GM19468 (cell line): Measurements from ENCODE around the gene WDR62.

Experiments used
- ATAC-seq: cut with Tn5 transposase; IDR thresholded peaks from one replicate; pipeline ENCODE4 v1.9.1; 2021; ENCODE audit warnings: mild to moderate bottlenecking, moderate library complexity, moderate number of reproducible peaks; ENCODE audit not compliant: unreplicated experiment; ENCODE audit errors: extremely low read depth

Gene WDR62

DNA sequence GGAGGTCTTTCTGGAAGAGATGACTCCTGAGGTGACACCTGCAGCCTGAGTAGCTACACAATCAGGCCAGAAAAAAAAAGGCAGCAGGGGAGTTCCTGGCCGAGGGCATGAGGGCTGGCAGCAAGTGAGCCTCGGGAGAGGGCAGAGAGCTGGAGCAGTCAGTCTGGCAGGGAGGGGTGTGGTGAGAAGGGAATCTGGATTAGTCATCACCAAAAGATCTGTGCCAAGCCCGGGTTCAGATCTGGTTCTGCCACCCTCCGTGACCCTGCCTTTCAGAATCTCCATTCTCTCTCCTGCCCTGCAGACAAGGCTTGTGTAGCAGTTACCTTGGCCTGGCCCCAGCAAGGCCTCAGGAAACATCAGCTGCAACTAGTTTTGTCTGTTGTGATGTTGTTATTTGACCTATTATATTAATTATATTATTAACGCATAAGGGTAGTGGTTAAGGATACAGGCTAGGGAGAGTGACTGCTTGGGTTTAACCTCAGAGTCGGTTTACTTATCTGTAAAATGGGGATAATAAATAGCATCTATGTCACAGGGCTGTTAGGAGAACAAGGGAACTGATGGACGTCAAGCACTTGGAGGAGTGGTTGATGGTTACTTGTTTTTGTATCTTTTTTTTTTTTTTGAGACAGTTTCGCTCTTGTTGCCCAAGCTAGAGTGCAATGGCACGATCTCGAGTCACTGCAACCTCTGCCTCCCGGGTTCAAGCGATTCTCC is 82.4 kb downstream of the WDR62 start:
- ATAC-seq = no peak

DNA sequence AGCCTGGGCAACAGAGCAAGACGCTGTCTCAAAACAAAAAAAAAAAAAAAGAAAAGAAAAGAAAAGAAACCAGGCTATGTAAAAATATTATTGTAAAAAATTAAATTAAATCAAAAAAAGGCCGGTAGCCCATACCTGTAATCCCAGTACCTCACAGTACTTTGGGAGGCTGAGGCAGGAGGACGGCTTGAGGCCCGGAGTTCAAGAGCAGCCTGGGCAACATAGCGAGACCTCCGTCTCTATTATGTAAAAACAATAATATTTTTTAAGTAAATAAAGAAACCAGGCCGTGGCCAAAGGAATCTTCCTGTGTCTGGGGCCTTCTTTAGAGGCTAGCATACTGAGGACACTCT is 84.4 kb downstream of the WDR62 start:
- no peak for ATAC-seq

- peak; percentile 73 for ATAC-seq
Observed at GRCh38 chr19:36139473-36140303, 85.0 kb downstream of the WDR62 start, which contains the start of gene CAPNS1. TSS of gene CAPNS1 (plus strand) at chr19:36140066. CDS start at chr19:36141012, 946 bp downstream.

DNA sequence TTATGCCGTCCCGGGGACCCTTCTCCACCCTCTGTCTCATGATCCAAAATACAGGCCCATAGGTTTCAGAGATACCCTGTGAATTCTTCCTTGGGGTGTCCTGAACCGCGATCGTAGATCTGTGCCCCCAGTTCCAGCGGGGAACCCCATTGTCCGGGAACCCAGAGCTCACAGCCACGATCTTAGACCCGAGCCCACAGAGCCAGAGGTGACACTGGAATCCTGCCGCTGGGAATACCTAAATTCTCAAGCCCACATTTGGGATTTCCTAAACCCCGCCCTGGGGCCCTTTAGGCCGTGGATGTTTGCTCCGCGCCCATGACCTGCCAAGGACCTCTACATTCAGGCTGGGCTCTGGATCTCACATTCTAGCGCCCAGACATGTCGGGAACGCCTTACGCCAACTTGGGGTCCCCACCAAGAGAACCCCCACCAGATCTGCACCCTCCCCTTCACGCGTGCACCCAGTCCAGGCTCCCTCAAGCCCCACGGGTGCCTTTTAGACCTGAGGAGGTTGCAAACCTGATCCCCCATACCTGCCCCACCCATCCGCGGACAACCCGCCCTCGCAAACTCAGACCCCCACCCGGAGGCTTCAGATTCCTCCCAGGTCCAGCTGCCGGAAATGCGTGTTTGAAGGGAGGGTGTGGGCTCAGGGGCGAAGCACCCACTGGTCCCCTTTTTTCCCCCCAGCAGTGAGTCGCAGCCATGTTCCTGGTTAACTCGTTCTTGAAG is 85.8 kb downstream of the WDR62 start:
- ATAC-seq = no peak

- ATAC-seq = no peak
Observed at GRCh38 chr19:36141039-36141927, 86.6 kb downstream of the WDR62 start.

GRCh38 chr19:36142046-36142445 is 87.3 kb downstream of the WDR62 start:
- no peak for ATAC-seq

DNA sequence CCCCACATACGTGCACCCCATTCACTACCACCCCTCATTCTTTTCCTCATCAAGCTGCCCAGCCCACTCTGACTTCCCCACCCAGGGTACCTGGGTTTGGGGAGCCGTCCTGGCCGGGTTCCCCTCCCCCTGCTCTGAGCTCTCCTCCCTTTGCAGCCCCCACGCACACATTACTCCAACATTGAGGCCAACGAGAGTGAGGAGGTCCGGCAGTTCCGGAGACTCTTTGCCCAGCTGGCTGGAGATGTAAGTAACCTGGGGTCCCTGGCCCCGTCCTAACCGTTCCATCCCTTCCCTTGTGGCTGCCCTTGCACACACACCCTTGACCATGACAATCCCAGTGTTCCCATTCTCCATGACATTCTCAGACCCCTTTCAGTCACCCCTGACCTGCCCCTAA is 87.8 kb downstream of the WDR62 start:
- ATAC-seq = no peak

DNA sequence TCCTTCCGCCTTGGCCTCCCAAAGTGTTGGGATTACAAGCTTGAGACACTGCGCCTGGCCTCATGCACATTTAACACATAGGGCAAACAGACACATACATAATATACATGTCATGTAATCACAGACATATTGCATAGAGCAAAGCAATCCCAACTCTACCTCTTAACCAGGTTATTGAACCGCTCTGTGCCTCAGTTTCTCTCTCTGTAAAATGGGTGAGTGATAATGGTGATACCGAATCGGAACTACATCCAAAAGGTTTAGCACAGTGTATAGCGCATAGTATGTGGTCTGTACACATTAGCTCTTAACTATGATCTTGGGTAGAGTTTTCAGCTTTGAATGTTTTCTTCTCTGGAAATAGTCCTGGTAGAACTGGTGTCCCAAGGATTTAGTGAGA is 89.9 kb downstream of the WDR62 start:
- no peak for ATAC-seq

DNA sequence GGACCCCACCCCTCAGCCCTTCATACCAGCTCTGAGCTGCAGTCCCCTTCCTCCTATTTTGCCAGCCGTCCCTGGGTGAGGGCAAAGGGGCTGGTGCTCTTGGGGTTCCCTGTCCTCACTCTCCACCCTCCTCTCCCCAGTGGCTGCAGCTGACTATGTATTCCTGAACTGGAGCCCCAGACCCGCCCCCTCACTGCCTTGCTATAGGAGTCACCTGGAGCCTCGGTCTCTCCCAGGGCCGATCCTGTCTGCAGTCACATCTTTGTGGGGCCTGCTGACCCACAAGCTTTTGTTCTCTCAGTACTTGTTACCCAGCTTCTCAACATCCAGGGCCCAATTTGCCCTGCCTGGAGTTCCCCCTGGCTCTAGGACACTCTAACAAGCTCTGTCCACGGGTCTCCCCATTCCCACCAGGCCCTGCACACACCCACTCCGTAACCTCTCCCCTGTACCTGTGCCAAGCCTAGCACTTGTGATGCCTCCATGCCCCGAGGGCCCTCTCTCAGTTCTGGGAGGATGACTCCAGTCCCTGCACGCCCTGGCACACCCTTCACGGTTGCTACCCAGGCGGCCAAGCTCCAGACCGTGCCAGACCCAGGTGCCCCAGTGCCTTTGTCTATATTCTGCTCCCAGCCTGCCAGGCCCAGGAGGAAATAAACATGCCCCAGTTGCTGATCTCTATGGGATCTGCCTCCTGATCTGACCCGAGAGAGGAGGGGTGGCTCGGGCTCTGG is 95.1 kb downstream of the WDR62 start:
- ATAC-seq = no peak

DNA sequence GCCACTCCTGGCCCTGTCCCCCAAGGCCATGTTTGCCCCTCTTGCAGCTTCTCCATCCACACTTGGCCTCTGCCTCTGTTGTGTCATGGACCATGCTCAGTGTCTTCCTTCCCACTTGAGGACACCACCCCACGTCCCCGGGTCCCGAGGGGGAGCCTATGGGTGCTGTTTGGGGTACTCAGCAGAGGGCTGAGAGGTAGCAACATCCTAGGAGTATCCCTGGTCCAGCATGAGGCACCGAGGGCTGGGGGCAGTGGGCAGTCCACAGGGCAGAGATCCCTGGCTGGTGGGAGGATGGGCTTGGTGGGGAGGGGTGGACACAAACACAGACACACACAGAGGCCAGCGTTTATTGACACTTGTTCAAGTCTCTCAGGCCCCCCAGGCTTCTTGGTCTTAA is 95.9 kb downstream of the WDR62 start:
- no peak for ATAC-seq

DNA sequence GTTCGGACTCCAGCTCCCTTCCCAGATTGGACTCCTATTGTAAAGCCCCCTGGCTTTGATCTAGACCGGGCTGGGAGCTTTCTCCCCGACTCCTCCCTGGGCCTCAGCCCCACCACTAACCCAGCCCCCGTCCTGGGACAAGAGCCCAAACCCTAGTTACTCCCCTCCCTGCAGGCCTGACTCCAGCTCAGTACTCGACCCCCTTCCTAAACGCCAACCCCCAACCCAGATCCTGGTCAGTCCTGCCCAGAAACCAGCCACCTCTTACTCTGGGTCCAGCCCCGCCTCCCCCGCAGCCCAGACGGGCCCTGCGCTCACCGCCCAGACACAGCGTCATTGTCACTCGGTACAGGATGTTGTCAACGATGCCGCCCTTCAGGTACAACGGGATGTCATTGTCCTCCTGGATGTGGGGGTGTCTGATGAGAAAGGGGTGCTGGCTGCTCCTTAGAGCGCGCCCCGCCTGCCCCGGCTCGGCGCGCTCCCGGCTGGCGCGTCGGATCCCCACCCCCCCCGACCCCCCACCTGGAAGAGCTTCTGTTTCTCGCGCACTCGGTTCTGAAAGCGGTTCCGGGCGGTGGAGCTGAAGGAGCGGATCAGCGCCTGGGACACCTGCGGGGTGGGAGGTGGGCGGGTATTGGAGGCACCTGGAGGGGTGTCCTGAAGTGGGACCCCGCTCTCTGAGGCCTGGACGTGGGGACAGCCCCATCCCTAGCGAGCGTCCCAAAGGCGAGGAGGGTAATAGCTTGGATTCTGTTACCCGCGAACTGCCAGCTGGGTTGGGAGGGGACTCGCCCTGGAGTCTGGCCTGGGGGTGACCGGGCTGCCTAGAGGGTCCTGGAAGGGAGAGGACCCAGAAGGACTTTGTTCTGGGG is 96.7 kb downstream of the WDR62 start:
- no peak for ATAC-seq

DNA sequence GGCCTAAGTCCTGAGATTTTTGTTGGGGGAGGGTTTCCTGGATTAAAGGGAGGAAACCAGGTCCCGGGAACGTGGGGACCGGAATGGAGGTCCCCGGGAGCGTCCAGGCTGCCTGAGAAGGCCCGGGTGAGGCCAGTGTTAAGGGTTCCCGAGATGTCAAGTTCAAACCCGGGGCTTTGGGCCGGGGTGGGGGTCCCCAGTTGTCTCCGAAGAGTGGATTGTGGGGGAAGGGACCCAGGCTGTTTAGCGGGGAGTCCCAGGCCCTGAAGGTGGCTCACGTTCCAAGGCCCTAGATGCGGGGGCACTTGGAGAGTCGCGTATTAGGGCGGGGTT is 97.3 kb downstream of the WDR62 start:
- no peak for ATAC-seq

GRCh38 chr19:36152352-36153091 is 97.8 kb downstream of the WDR62 start, which contains the start of gene COX7A1:
TSS of gene COX7A1 (minus strand) at chr19:36152447. CDS start at chr19:36152407, 40 bp downstream.
- no peak for ATAC-seq

DNA sequence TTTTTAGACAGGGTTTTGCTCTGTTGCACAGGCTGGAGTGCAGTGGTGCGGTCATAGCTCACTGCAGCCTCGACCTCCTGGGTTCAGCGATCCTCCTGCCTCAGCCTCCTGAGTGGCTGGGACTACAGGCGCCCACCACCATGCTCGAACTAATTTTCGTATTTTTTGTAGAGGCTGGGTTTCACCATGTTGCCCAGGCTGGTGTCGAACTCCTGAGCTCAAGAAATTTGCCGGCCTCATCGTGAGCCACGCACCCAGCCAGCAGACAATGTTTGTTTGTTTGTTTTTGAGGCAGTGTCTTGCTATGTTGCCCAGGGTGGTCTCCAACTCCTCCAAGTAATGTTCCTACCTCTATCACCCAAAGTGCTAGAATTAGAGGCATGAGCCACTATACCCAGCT is 98.4 kb downstream of the WDR62 start:
- no peak for ATAC-seq
